Gastrocnemius medialis (tissue), 4 donors: ENCODE results near the gene RYR2.

Source experiments
- POLR2A ChIP-seq, 2 donors: fragments of 450-650 bp; IDR thresholded peaks; one replicate each; pipeline ENCODE4 v1.6.1; 2017; ENCODE audit warnings: antibody characterized with exemption in 2 of 2, mild to moderate bottlenecking in 2 of 2, moderate library complexity in 2 of 2
- TF ChIP-seq, protein P1 (sequence below), 5 experiments: fragments of 450-650 bp in 3 of 5; fragments of 200-600 bp in 2 of 5; sonication (generic) in 2 of 5; IDR thresholded peaks in 4 of 5; conservative IDR thresholded peaks in 1 of 5; 1 replicate in 4 of 5; 2 replicates in 1 of 5; pipeline ENCODE4 v1.5.1; 2016 to 2019; ENCODE audit warnings: antibody characterized with exemption in 5 of 5, mild to moderate bottlenecking in 3 of 5, moderate library complexity in 3 of 5

DNA sequence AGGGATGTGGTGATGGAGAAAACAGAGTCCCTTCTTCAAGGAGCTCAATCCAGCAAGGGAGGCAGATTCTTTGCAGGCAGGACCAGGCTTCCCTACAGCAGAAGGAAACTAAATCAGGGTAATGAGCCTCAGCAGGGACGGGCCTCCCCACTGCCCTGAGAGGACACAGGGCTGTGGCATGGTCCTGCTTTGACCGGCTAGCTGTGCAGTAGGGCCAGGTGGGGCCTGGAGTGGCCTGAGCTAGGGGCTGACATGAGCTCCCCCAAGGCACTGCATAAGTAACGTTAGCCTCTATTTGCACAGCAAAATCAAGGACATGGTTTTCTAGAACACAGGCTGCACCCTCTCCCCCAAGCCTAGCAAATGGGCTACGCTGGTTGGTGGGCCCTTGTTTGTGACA, 162.9 kb downstream of the RYR2 start:
- TF ChIP-seq, protein P1, sequence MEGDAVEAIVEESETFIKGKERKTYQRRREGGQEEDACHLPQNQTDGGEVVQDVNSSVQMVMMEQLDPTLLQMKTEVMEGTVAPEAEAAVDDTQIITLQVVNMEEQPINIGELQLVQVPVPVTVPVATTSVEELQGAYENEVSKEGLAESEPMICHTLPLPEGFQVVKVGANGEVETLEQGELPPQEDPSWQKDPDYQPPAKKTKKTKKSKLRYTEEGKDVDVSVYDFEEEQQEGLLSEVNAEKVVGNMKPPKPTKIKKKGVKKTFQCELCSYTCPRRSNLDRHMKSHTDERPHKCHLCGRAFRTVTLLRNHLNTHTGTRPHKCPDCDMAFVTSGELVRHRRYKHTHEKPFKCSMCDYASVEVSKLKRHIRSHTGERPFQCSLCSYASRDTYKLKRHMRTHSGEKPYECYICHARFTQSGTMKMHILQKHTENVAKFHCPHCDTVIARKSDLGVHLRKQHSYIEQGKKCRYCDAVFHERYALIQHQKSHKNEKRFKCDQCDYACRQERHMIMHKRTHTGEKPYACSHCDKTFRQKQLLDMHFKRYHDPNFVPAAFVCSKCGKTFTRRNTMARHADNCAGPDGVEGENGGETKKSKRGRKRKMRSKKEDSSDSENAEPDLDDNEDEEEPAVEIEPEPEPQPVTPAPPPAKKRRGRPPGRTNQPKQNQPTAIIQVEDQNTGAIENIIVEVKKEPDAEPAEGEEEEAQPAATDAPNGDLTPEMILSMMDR (IDR thresholded peaks at IDR 0.05 in 4 of 5, conservative IDR thresholded peaks at IDR 0.05 in 1 of 5), result no peak
- TF ChIP-seq POLR2A (IDR thresholded peaks at IDR 0.05), result no peak
